Esophagus muscularis mucosa (tissue), 4 donors: ENCODE data around the gene RIT1.

Source experiments
- CTCF ChIP-seq, 3 experiments: fragments of 200-600 bp in 2 of 3; fragments of 450-650 bp in 1 of 3; sonication (generic) in 2 of 3; IDR thresholded peaks; one replicate each; pipeline ENCODE4 v1.5.1; 2017 to 2019; ENCODE audit warnings: antibody characterized with exemption in 3 of 3, mild to moderate bottlenecking in 2 of 3, moderate library complexity in 1 of 3
- EP300 ChIP-seq: sonication (generic); formaldehyde crosslinking; IDR thresholded peaks from one replicate; pipeline ENCODE4 v1.6.1; 2017; ENCODE audit warnings: antibody characterized with exemption
- POLR2A ChIP-seq: fragments of 450-650 bp; IDR thresholded peaks from one replicate; pipeline ENCODE4 v1.6.1; 2017; ENCODE audit warnings: antibody characterized with exemption, moderate library complexity, mild to moderate bottlenecking, low read depth
- POLR2AphosphoS5 ChIP-seq, 2 donors: sonication (generic); formaldehyde crosslinking; IDR thresholded peaks; one replicate each; pipeline ENCODE4 v1.6.1; 2017; ENCODE audit warnings: antibody characterized with exemption in 2 of 2

GRCh38 chr1:155858800-155859233, 52.3 kb downstream of the RIT1 start:
- TF ChIP-seq POLR2AphosphoS5 (IDR thresholded peaks at IDR 0.05) (no peak), CTCF (IDR thresholded peaks at IDR 0.05) (peak in 1 of 3 experiments; percentile 1), POLR2A (no peak), EP300 (no peak)
